Stimulated activated CD4-positive, alpha-beta T cell treated with anti-CD3 and anti-CD28 coated beads, Interleukin-4, amount 100 ng/mL, for 4 hours (primary cell): ENCODE data around the gene CLDN2.

ENCODE experiments used
- DNase-seq, 2 experiments: peaks; one replicate each; pipeline ENCODE4 v3.0.0-alpha.2; 2020

CLDN2 gene

DNA sequence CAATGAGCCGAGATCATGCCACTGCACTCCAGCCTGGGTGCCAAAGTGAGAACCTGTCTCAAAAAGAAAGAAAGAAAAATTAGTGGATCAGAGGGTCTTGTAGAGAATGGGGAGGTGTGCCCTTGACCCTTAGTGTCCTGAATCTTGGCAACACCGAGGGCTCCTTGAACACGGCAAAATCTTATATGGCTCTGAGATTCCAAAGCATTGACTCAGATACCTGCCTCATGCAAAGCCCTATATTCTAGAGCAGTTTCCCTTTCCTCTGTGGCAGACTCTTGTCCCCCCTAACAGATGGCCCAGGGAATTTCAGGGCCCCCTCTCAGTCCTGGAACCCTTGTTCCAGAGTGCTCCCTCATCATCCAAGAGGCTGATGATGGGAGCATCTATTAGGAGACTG, 6.8 kb downstream of the CLDN2 start:
- DNase-seq, result no peak

DNA sequence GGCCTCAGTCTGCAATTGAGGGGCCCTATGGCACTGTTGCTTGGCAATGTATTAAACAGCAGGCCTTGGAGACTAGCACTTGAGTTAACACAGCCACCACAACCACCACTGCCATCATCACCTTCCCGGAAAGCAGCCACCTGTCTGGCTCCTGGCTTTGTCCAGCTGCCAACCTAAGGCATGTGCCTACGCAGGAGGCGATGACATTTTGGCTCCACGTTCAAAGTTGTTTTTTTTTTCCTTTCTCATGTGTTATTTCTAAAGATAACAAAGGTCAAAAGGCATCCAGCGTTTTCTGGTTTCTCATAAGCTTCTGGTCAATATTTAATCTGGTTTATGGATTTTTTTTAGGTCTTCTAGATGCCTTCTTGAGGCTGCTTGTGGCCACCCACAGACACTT, 7.5 kb downstream of the CLDN2 start:
- no peak for DNase-seq

DNA sequence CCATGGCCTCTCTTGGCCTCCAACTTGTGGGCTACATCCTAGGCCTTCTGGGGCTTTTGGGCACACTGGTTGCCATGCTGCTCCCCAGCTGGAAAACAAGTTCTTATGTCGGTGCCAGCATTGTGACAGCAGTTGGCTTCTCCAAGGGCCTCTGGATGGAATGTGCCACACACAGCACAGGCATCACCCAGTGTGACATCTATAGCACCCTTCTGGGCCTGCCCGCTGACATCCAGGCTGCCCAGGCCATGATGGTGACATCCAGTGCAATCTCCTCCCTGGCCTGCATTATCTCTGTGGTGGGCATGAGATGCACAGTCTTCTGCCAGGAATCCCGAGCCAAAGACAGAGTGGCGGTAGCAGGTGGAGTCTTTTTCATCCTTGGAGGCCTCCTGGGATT, 8.0 kb downstream of the CLDN2 start:
- DNase-seq, result no peak

DNA sequence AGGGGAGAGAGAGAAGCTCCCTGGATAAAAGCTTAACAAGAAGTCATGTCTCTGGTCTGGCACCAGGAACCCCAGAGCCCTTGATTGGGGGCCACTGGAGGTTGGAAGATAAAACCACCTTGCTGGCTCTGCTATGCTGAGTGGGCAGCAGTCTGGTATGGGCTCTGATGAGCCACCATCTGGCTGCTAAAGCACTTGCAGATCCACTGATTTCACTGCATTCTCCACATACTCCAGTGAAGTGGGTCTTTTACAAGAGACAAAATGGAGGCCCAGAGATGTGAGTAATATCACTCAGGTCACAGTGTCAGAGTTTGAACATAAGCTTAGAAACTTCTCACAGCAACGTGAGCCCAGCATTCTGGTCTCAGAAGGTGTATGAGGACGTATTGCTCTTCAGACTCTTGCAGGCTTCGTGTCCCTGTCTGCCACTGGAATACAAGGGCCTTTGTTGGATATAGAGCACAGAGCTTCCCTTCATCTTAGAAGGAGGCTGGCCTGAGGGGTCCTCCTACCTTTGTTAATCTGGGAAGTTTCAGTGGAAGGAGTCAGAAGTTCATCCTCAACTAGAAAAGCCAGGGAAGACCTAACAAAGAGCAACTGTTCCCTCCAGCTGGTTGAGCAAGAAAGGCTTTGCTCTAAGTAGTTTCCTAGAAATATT, 11.8 kb downstream of the CLDN2 start:
- DNase-seq, result no peak

DNA sequence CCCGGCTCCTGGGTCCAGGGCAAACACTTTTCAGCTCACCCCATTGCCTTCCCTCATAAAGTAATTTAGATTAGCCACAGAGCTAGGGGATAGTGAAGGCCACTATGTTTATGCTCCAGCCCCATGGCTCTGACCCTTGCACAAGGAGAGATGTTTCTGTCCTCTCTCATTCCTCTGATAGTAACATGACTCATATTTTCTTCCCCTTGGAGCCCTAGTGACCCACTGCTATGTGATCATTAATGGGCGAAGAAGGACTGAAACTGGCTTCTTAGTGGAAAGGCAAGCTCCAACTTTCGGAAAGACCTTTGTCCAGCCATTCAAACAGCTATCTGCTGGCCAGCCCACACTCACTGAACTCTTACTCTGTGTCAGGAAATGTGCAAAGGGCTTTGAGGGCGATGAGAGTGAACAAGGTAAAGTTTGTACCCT, 12.3 kb downstream of the CLDN2 start:
- DNase-seq, result no peak

DNA sequence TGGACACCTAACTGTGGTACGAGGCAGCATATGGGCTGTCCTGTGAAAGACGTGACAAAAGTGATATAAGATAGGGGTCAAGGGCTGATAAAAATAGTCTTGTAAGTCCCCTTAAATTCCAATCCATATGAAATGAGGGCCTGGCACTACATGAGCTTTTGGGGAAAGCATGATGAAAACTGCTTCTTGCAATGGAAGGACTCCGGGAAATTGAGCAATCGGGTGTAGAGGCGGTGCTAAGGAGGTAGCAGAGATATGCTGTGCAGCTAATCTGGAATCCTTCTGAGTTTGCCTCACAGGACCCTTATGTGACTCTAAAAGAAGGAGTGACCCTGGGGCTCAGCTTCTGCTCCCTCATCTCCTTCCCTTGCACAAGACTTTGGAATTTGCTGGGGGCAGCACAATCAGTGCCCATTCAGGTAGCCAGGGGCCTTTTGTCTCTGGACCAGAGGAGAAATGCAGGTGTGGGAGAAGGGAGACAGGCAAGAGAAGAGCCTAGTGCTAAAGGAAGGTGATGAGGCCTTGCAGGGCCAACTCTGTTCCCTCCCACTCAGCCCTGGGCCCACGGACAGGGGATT, 12.8 kb downstream of the CLDN2 start:
- DNase-seq, result no peak

DNA sequence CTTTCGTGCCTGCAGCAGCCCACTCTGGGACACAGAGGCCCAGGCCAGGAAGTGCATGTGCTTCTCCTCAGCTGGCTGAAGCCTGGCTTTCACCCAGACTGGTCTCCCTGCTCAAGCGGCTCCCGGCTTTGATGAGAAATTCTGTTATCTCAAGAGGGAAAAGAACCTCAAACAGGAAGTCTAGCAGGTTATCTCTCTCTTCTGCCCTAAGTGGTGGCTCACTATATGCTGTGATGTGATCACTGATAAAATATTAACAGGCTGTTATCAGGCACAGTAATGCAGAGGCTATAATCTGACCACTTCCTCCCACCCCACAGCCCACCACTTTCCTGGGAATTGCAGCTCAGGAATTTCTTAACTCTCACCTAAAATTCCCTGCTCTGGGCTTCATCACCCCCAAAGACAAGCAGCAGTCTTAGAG, 13.3 kb downstream of the CLDN2 start:
- no peak for DNase-seq

DNA sequence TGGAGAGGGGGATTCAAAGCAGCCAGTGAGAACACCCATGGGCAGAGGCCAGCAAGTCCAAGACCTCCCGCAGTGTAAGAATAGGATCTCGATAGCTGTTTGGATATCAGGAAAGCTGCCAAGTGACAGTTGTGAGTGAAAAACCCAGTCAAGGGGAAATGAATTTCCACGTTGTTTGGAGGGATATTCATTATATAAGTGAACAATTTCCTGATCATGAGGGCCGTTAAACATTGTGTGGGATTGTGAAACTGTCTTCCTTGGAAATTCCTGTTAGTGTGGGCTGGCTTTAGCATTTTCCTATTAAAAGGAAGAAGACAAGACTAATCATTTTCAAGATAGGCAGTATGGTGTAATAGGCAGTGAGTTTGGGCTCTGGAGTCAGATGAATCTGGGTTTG, 15.0 kb downstream of the CLDN2 start:
- DNase-seq, result no peak

DNA sequence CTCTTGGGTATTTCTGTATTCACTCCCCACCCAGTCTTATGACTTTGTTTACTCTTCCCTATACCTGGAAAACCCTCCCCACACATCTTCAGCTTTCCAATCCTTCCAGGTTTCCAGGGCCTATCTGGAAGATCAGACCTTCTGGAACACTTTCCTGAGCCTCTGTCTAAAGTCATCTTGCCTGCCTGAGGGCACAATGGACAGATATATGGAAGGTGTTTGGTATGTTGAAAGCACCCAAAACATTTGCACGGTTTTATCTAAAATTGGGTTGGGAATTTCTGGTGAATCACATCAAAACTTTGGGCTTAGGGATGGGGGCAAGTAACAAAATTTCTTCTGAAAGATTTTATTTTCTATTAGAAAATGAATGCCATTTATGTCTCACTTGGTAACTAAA, 16.0 kb downstream of the CLDN2 start:
- DNase-seq, result no peak

DNA sequence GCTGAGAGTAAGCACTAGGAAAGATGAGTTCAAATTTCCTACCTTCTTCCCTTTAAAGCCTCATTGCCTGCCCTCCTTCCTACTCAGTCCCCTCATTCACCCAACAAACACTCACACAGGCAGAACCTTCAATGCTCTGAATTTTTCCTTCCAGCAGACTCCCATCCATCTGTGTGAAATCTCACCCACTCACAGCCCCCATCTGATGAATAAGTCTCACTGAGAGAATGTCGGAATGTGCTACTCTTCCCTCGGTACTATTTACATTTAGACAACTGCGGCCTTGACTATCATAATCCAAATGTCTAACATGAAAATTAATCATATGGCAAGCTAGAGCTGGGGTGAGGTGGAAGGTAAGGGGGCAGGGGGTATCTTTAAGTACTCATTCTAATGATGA, 19.4 kb downstream of the CLDN2 start:
- no peak for DNase-seq

DNA sequence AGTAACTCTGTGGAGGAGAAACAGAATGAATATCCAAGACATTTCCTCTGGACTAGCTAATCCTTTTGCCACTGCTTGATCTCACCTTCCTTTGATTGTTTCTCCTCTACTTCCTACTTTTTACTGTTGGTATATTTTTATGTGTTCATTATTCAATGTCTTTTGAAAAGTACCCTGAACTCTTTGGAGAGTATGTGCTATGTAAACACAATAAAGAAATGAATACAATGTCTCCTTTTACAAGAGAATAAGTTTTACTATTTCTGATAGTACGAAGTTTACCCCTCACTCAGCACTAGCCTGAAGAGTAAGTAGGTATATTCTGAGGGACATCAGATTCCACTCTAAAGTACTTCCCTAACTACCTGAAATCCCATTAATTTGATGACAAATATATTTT, 19.9 kb downstream of the CLDN2 start:
- DNase-seq, result no peak

DNA sequence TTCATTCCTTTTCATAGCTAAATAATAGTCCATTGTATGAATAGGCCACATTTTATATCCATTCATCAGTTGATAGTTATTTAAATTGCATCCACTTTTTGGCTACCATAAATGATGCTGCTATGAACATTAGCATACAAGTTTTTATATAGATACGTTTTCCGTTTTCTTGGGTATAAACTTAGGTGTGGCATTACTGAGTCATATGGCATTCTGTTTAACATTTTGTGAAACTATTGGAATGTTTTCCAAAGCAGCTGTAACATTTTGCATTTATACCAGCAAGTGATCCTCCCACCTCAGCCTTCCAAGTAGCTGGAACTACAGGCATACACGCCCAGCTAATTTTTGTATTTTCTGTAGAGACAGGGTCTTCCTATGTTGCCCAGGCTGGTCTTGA, 26.3 kb downstream of the CLDN2 start:
- no peak for DNase-seq

DNA sequence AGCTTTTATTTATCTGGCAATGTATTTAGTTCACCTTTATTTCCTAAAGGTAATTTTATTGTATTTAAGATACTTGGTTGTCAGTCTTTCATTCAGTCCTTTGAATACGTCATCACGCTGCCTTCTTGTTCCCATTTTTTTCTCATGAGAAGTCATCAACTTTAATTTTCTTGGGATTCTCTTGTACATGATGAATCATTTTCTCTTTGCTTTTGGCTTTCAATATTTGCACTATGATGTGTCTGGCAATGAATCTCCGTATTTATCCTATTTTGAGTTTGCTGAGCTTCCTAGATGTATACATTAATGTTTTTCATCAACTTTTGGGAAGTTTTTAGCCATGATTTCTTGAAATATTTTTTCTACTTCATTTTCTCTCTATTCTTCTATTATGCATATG, 28.4 kb downstream of the CLDN2 start:
- DNase-seq, result no peak

DNA sequence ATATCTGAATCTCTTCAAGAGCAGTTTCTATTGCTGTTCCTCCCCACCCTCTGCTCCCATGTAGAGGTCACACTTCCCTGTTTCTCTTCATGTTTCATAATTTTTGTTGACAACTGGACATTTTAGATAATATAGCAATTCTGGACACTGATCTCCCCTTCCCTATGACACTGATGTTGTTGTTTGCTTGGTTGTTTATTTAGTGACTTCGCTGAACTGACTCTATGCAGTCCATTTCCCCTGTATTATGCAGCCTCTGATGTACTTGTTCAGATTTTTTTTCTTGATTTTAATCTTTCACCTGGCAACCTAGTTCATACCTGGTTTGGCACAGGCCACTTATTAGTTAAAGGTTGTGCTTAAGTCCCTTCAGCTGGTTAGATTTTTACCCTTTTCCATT, 29.2 kb downstream of the CLDN2 start:
- no peak for DNase-seq

DNA sequence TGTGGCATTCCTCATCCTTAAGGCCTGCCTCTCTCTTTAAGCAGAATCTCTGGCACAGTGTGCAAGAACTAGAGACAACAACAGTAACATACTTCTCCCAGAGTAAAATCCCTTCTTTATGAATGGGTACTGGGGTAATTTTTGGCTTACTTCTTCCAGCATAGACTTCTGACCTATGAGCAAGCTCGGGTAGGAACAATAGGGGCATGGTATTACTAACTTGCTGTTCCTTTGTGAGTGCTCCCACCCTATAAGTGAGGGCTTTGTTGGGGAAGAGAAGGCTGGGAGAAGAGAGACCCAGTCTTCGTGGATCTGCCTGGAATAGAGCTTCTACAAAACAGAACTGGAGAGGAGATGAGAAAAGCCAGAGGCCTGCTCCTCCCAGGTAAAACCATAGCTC, 30.2 kb downstream of the CLDN2 start:
- DNase-seq, result no peak

DNA sequence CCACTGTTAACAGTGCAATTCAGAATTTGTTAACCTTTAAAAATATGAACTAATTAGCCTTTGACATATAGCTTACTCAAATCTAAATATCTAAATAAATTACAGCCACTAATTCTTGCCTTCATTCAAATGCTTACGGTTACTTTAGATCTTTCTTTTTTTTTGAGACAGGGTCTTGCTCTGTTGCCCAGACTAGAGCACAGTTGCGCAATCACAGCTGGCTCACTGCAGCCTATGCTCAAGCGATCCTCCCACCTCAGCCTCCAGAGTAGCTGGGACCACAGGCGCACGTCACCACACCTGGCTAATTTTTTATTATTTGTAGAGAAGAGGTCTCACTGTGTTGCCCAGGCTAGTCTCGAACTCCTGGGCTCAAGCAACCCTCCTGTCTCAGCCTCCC, 31.0 kb downstream of the CLDN2 start:
- DNase-seq, result no peak

DNA sequence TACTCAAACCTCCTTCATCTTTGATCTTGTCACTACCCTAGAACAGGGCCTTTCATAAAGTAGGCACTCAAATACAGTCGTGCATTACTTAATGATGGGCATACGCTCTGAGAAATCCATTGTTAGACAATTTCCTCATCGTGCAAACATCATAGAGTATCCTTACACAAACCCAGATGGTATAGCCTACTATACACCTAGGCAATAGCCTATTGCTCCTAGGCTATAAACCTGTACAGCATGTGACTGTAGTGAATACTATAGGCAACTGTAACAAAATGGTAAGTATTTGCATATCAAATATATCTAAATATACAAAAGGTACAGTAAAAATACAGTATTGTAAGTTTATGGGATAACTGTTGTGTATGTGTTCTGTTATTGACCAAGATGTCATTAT, 31.9 kb downstream of the CLDN2 start:
- no peak for DNase-seq

DNA sequence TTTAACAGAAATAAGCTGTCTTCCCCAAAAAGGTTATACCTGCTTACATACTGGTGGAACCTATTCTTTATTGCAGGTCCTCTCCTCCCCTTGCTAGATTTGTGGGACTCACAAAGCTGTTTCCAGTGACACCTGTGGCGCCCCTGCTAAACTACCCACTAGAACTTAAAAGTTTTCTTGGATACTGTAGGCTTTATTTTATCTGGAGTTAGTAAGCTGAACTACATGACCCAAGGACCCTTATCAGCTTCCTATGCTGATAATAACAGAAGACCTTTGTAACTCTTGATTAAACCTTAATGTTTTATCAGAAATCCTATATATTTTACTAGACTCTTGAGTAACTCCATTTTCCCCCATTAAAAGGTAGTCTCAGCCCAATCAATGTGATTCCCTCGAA, 32.3 kb downstream of the CLDN2 start:
- DNase-seq, result no peak

DNA sequence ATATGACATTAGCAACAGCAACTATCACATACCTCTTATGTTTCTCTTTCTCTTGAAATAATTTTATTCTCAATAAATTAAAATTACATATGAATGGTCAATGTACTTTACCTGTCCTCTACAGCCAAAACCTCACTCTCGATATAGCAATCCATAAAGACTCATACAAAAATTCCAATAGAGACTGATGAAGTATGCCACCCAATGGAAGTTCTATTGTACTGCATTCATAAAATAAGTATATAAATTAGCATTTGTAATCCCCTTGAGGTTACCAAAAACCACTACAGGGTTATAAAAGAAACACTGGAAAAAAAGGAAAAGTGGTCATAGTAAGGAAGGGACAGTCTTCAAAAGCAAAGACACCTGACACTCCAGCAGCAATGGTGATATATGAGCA, 32.8 kb downstream of the CLDN2 start:
- DNase-seq, result no peak

DNA sequence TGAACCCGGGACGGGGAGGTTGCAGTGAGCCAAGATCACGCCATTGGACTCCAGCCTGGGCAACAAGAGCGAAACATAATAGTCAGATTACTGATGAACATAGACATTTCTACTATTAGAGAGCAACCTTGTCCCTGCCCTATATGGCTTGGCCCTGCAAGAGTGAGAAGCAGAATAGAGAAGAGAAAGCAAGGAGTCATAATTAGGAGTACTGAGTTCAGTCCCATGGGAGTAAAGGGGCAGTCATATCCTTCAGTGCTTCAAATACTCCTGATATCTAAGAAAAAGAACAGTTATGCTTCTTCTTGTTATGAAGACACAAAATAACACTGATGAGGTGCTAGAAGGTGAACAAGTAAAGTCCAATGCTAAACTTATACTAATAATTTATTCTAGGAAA, 33.8 kb downstream of the CLDN2 start:
- no peak for DNase-seq

DNA sequence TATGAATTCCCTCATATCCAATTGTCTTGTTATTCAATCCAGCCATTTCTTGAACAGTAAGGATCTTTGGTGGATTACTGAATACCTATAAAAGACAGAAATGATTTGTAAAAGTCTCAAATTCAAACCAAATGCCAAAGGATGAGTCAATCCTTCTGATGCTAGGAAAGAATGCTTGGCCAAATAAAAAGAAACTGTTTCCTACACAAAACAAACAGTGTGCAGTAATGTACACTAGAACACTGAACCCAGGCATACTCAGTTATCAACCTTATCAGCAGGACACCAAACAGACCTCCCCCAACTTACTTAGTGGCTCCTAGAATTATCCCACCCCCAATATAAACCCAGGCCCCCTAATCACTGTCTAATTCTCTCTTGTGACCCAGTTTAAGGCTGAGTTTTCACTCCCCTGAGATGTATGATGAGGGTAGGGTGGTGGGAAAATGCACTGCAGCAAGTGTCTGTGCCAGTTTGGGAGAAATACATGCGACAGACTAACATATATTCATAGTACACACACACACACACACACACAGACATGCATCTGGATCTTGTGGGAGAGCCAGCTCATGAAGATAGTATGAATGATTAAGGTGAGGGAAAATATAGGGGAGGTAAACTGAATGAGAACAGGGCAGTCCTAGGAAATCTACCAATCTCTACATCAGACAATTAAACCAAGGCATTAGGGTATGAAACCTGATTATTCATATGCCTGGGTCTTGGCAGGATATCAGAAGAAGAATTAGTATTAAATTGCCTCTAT, 35.0 kb downstream of the CLDN2 start:
- DNase-seq, result no peak

DNA sequence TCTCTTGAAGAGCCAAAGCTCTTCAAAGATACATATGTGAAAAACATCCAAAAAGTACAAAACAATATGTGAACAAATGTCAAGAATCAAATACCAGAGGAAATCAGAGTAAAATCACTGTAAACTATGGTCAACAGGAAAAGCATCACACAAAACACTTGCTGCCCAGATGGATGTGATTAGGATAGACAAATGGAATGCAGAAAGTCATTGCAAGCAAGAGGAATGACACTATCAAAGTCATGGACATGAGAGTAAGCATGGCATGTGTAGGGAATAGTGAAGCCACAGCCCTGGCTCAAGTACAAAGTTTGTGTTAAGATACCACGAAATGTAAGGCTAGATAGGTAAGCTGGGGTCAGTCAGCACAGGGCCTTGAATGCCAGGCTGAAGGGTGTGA, 37.7 kb downstream of the CLDN2 start:
- DNase-seq, result no peak

DNA sequence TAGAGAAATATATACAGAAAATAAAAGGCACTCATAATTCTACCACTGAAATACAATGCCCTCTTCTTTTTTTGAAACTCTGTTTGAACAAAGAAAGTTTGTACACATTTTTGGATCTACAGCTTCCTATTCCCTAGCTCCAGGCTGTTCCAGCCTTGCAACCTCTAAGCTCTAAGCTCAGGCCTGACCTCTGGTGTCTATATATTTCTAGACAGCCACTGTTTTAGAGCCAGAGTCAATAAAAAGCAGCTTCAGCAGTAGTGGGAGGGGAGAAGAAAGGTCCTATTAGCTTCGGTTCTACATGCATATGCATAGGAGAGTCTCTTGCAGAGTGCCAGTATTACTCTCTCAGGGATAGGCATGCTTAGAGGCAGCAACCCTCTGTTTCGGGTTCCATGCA, 39.7 kb downstream of the CLDN2 start:
- no peak for DNase-seq

DNA sequence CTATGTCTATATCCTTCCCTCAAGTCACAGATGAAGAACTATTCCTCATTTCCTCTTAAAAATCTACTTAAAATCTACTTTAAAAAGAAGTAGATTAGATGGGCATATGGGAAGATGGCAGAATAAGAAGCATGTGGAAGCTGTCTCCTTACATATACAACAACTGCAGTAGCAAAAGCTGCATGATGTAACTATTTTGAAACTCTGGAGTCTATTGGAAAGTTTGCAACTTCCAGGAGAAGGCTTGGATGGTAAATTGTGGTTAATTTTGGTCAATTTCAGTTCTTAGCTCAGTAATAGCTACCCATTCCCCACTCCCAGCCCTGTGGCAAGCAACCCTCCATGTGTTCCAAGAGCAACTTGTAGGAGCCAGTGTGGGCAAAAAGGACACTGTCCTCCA, 42.9 kb downstream of the CLDN2 start:
- DNase-seq, result no peak

DNA sequence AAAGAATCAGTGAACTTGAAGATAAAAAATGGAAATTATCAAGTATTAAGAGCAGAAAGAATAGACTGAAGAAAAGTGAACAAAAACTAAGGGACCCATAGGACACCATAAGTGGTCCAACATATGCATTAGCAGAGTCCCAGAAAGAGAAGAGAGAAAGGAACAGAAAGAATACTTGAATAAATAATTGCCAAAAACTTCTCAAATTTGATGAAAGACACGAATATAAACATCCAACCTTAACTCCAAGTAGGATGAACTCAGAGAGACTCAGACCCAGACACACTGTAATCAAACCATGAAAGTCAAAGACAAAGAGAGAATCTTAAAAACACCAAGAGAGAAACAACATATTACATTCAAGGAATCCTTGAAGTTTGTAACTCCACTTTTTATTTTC, 44.1 kb downstream of the CLDN2 start:
- DNase-seq, result no peak
